Measurements from ENCODE around the gene CDKAL1.

DNA sequence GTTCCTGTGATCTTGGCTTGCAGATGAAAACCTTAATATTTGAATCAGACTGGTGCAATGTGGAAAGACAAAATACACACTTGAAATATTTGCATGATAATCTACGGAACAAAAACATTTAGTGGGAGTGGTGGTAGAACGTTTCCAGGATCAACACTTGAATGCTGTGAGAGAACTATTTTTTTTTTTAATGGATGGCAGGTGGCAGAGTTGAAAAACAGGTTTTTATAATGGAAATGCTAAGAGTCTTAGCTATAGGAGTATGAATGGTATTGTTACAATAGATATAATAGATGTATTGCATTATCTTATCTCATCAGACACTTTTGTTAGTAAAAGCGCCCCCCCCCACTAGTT, 49.2 kb downstream of the CDKAL1 start:
- TF ChIP-seq CTCF (conservative IDR thresholded peaks at IDR 0.05; ENCODE audit: low read depth, low read length) (no peak), EZH2phosphoT487 (IDR thresholded peaks at IDR 0.05; ENCODE audit: borderline replicate concordance, low read length) (no peak)
